HPDE6-E6E7 (cell line): Measurements from ENCODE around the gene CDH22.

Experiments
- DNase-seq: peaks from one replicate; pipeline ENCODE4 v3.0.0; 2011; ENCODE audit warnings: missing footprints; ENCODE audit errors: extremely low spot score

Gene CDH22

GRCh38 chr20:46139908-46140482 lies 168.3 kb downstream of the CDH22 start:
- DNase-seq: peak; percentile 72

- no peak for DNase-seq
Measured at GRCh38 chr20:46139266-46139889, 168.9 kb downstream of the CDH22 start.

- DNase-seq: no peak
Measured at GRCh38 chr20:46137816-46138215, 170.5 kb downstream of the CDH22 start.

- no peak for DNase-seq
Measured at GRCh38 chr20:46135856-46136633, 172.3 kb downstream of the CDH22 start.

- no peak for DNase-seq
Measured at GRCh38 chr20:46134716-46135115, 173.6 kb downstream of the CDH22 start.

GRCh38 chr20:46133886-46134654 lies 174.2 kb downstream of the CDH22 start:
- DNase-seq: no peak

GRCh38 chr20:46132705-46133120 lies 175.6 kb downstream of the CDH22 start:
- peak; percentile 92 for DNase-seq

GRCh38 chr20:46131396-46131795 lies 176.9 kb downstream of the CDH22 start:
- DNase-seq: no peak

GRCh38 chr20:46130534-46130933 lies 177.8 kb downstream of the CDH22 start:
- DNase-seq: no peak

GRCh38 chr20:46129955-46130481 lies 178.3 kb downstream of the CDH22 start:
- no peak for DNase-seq

- no peak for DNase-seq
Measured at GRCh38 chr20:46128310-46129151, 179.8 kb downstream of the CDH22 start.

- DNase-seq: no peak
Measured at GRCh38 chr20:46127396-46128010, 180.8 kb downstream of the CDH22 start.

- no peak for DNase-seq
Measured at GRCh38 chr20:46126440-46127056, 181.8 kb downstream of the CDH22 start.
